NCI-H1092 (cell line): ENCODE data around the gene NPNT.

Experiments
- DNase-seq: peaks from one replicate; lab custom pipeline; 2025; lab: John Stamatoyannopoulos, UW

The NPNT gene

GRCh38 chr4:105912633-105913032, 17.4 kb downstream of the NPNT start:
- DNase-seq, result no peak

GRCh38 chr4:105917171-105917685, 22.0 kb downstream of the NPNT start:
- DNase-seq, result no peak

DNA sequence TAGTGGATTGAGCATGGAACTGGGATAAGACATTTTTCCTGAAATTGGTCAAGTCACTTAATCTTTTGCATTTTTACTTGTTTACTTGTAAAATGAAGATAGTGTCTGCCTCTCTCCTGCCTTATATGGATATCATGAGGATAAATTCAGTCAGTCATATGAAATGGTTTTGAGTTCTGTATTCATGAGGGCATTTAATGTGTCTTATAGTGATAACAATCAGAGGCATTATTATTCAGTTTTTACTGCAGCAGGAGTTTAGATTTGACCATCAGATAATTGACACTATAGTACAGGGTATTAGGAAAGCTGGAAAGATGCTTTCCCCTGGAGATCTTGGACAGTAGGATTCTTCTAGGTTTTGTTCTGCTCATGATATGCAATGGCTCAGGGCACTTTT, 26.0 kb downstream of the NPNT start:
- DNase-seq, result no peak

DNA sequence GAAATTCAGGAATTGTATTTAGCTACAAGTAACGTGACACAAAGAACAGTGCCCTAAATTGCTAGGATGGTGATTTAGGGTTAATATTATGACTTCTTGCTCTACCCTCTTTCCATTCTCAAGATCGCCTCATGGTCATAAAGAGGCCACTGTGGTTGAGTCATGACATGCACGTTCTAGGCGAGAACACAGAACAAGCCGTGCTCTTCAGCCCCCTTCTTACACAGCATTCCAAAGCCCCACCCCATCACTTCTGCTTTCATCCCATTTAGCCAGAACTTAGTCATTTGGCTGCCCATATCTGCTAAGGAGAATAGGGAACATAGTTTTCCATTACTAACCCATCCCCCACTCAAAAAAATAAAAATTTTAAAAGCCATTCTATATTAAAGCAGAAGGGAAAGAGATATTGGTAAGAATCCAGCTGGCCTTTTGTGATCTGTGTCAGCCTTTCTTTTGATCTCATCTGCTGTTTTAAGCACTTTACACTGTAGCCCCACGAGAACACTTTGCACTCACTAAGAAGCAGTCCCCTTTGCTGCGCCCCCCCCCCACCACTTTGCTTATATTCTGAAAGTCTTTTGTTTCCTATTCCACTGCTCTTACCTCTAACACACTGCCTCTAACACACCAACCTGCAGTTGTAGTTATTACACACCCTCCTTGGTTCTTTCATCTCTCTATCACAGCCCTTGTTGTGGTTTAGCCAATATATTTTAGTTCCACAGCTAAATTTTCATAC, 28.4 kb downstream of the NPNT start:
- DNase-seq, result no peak

GRCh38 chr4:105924341-105924740, 29.1 kb downstream of the NPNT start:
- no peak for DNase-seq

DNA sequence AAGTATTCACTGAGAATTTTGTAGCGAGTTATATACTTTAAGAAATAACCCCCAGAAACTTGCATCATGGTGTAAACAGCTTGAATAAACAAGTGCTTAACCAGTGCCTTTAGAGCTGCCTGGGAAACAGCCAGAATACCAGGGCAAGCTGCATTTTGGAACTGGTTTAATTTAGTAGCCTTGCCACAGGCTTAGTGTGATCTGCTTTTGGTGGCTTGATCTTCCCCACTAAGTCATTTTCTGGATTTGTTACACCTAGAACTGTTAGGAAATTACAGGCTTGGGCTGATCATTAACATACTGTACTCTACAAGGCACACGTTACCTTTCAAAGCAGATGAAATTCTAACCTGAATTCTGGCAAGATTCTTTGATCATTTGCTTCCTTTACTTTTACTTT, 35.4 kb downstream of the NPNT start:
- no peak for DNase-seq

DNA sequence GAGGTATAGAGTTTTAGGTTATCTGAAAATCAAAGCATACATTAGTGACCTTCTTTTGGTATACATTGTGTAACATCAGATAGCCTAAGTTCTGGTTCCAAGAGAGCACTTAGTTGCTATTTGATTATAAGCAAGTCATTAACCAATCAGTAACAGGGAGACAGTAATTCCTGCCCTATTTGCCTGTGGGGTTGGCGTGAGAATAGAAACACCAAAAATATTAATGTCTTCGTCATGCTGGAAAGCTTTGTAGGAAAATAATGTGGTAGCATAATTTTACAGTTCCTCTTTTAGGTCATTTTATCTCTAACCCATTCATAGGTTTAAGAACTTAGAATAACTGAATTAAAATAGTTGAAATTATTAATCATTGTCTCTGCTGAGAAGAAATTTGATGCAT, 37.8 kb downstream of the NPNT start:
- no peak for DNase-seq

DNA sequence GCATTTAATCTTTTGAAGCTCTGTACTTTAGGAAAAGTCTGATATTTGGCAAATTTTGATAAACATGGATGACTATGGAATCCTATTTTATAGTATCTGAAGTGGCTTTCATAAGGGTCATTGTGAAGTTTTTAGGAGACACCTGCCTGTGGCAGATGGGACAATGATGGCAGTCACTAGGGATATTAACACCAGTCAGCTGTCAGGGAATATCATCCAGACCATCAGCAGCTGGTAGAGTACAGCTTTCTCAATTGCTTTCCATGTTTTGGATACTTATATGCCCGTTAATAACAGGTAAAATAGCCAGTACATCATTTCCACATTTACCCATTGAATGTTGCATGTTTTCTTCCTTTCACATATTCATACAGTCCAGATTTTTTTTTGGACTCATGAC, 39.1 kb downstream of the NPNT start:
- no peak for DNase-seq

DNA sequence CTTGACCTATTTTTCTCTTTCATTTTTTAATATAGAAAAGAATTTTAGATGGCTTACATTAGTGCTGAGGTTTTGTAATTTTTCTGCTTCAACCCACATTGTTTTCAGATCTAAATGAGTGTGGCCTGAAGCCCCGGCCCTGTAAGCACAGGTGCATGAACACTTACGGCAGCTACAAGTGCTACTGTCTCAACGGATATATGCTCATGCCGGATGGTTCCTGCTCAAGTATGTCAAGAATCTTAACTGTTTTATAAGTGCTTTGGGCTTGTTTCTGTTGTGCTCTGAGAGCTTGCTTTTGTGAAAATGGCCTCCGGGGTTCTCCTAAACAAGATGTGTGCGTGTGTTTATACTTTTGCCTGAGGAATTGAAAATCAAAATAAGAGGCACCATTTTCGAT, 41.6 kb downstream of the NPNT start:
- DNase-seq, result no peak

DNA sequence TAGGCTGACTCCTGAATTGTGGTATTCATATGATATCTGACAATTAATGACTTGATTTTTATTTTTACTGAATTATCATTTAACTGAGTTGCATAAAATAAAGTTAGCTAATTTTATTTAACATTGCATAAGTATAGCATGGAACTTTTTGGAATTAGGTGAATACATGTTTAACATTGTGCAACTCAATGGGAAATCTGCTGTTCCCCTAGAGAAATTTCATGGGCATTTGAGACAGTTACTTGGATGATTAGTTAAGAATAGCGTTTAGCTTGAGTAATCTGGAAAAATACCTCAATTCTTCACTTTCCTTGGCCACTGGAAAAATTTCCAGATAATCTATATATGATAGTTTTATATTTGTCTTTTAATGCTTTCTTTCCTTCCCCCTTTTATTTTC, 42.5 kb downstream of the NPNT start:
- no peak for DNase-seq

DNA sequence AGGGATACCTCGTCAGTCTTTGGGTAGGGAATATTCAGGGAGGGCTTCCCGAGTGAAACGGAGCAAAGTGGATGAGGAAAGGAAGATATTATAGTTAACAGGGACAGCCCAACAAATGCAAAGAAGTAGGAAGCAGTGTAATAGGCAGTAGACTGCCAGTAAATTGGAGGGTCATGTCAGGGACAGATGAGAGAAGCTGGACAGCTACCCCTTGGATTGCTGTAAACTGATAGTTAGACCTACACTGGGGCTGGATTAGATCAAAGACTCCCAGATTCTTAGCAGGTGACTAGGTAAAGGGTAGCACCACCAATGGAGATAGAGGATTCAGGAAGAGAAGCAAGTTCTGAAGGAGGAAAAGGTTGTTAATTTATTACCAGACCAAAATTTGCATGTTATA, 48.0 kb downstream of the NPNT start:
- DNase-seq, result no peak

DNA sequence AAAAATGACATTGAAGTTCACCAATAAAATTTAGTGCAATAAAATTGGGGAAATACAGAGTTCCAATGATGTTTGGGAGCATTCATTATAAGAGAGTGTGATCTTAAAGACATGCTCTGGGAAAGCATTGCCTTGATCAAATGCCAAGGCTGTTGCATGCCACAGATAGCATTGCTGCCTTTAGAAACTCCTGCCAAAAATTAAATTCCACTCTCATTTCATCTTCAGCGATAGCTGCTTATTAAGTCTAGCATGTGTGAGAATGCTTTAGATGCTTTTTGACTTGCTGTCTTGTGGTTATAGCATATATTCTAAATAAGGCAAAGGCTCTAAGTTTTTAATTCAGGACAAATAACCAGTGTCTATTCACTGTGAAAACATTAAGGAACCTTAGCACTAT, 49.3 kb downstream of the NPNT start:
- DNase-seq, result no peak

- DNase-seq, result no peak
These were observed 51.5 kb downstream of the NPNT start for GRCh38 chr4:105946771-105947170.

- no peak for DNase-seq
These were observed 55.4 kb downstream of the NPNT start for GRCh38 chr4:105950701-105951100.

GRCh38 chr4:105951198-105951597, 55.9 kb downstream of the NPNT start:
- DNase-seq, result no peak

GRCh38 chr4:105952591-105952990, 57.3 kb downstream of the NPNT start:
- no peak for DNase-seq

- DNase-seq, result no peak
These were observed 61.3 kb downstream of the NPNT start for GRCh38 chr4:105956569-105956968.

DNA sequence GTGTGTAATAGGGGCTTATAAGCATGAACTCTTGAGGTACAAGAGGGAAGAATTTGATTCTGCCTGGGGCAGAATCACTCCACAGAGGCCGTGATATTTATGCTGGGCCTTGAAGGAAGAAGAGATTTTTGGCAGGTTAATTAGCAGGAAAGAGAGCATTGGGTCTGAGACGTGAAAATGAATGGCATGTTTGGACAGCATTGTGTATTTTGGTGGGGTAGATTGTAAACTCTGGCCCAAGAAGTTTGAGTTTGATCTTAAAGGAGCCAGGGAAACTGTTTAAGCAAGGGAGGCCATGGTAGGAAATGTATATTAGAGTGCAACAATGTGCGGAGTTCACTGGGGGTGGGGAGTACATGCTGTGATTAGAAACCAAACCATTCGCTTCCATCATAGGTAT, 62.4 kb downstream of the NPNT start:
- no peak for DNase-seq

DNA sequence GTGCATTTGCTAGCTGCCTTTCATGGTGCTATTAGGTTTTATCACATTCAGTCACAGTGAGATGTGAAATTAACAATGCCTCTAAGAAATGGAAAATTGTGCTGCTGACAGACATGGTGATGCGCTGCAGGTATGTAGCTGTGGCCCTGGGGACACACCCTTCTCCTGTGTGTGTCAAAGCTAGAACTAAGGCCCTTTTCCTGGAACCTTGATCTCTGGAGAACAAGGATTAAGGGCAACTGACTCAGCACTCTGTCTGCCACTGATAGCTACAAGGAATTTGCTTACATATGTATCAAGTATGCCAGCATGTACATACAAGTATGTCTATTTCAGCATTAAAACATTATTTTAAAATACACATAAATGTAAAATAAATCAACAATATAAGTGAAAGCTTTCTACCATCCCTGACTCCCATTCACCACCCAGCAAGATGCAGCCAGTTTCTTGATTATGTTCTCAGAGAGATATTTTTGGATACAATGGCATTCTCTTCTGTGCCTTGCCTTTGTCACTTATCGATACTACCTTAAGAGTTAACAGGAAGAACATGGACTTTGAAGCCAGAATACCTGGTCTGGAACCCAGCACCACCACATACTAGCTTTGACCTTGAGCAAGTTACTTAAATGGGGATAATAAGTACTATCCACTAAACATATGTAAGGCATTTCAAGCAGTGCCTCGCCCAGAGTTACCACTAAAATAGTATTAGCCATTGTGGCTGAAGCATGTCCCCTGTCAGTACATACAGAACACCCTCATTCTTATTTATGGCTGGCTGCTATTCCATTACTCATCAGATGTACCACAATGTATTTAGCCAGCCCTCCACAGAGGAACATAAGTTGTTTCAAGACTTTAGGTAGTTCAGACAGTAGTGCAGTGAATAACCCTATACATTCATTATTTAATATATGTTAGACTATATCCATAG, 68.5 kb downstream of the NPNT start:
- DNase-seq, result no peak

GRCh38 chr4:105965183-105965800, 70.0 kb downstream of the NPNT start:
- no peak for DNase-seq

- DNase-seq, result no peak
These were observed 70.8 kb downstream of the NPNT start for GRCh38 chr4:105966051-105966450.

GRCh38 chr4:105967058-105967658, 71.9 kb downstream of the NPNT start:
- DNase-seq, result no peak
